ENCODE results near the gene SCAMP3.
"Not testable (repeated sequence)": the region's sequence is repeated elsewhere in the genome, so short reads cannot be mapped to it uniquely, and the experiment has no call there.

The SCAMP3 gene

GRCh38 chr1:155261852-155262673 lies at the start of gene SCAMP3:
SCAMP3 (minus strand) TSS chr1:155262360; CDS start chr1:155262151, 209 bp downstream.
- DNase-seq: peak; percentile 88

GRCh38 chr1:155309423-155310021 lies 47.4 kb upstream of the SCAMP3 start:
- no peak for DNase-seq

GRCh38 chr1:155308493-155309422 lies 46.6 kb upstream of the SCAMP3 start, which contains the start of gene FDPS:
FDPS (plus strand) TSS chr1:155308866; CDS start chr1:155309790, 924 bp downstream.
- peak; percentile 96 for DNase-seq

GRCh38 chr1:155307247-155307740 lies 45.1 kb upstream of the SCAMP3 start:
- no peak for DNase-seq

- DNase-seq: no peak
These were observed 43.8 kb upstream of the SCAMP3 start for GRCh38 chr1:155305881-155306391.

- no peak for DNase-seq
These were observed 42.5 kb upstream of the SCAMP3 start for GRCh38 chr1:155304558-155305063.

GRCh38 chr1:155301342-155301841 lies 39.2 kb upstream of the SCAMP3 start, which contains the start of gene PKLR:
PKLR (minus strand) TSS chr1:155301438; CDS start chr1:155301395, 43 bp downstream.
- no peak for DNase-seq

GRCh38 chr1:155300553-155301329 lies 38.6 kb upstream of the SCAMP3 start:
- DNase-seq: no peak

GRCh38 chr1:155300024-155300423 lies 37.9 kb upstream of the SCAMP3 start:
- DNase-seq: no peak

GRCh38 chr1:155297384-155297783 lies 35.2 kb upstream of the SCAMP3 start:
- no peak for DNase-seq

GRCh38 chr1:155296661-155297060 lies 34.5 kb upstream of the SCAMP3 start:
- no peak for DNase-seq

GRCh38 chr1:155295942-155296267 lies 33.7 kb upstream of the SCAMP3 start:
- no peak for DNase-seq

GRCh38 chr1:155295183-155295941 lies 33.2 kb upstream of the SCAMP3 start:
- no peak for DNase-seq

GRCh38 chr1:155294520-155295182 lies 32.5 kb upstream of the SCAMP3 start:
- no peak for DNase-seq

- DNase-seq: no peak
These were observed 31.1 kb upstream of the SCAMP3 start for GRCh38 chr1:155293086-155293749.

- DNase-seq: not testable (repeated sequence)
These were observed 28.8 kb upstream of the SCAMP3 start for GRCh38 chr1:155291006-155291405.

- no peak for DNase-seq
These were observed 25.9 kb upstream of the SCAMP3 start for GRCh38 chr1:155287987-155288543.

GRCh38 chr1:155286544-155286943 lies 24.4 kb upstream of the SCAMP3 start:
- DNase-seq: no peak

- DNase-seq: no peak
These were observed 23.5 kb upstream of the SCAMP3 start for GRCh38 chr1:155285631-155286044.

Measured in CD4-positive, alpha-beta T cell treated with Interleukin-17A for 4 hours (primary cell).